Measurements from ENCODE around the gene ITM2B.
"Not testable (repeated sequence)": the region's sequence is repeated elsewhere in the genome, so short reads cannot be mapped to it uniquely, and the experiment has no call there.

ITM2B gene

GRCh38 chr13:48230541-48230940 is 2.5 kb upstream of the ITM2B start:
- no peak for DNase-seq (ENCODE audit: low spot score)

GRCh38 chr13:48231080-48231479 is 1.9 kb upstream of the ITM2B start:
- no peak for DNase-seq (ENCODE audit: low spot score)

DNA sequence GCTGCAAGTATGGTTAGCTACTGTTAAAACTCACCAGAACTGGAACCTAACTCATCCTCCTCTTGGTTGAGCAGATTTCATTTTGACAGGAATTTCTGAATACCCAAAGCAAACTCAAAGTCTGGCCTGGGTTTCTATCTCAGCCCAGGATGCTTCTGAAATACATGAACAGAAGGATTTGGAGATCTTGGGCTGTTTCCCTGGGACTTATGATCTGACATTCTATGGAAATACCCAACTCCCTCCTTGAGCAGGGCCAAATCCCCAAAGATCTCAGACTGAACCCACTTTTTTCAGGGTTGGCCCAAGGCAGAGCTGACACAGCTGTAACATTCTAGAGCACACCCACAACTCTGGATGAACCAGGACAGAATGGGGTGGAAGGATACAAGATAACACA is 1.1 kb upstream of the ITM2B start:
- DNase-seq (ENCODE audit: low spot score): no peak

DNA sequence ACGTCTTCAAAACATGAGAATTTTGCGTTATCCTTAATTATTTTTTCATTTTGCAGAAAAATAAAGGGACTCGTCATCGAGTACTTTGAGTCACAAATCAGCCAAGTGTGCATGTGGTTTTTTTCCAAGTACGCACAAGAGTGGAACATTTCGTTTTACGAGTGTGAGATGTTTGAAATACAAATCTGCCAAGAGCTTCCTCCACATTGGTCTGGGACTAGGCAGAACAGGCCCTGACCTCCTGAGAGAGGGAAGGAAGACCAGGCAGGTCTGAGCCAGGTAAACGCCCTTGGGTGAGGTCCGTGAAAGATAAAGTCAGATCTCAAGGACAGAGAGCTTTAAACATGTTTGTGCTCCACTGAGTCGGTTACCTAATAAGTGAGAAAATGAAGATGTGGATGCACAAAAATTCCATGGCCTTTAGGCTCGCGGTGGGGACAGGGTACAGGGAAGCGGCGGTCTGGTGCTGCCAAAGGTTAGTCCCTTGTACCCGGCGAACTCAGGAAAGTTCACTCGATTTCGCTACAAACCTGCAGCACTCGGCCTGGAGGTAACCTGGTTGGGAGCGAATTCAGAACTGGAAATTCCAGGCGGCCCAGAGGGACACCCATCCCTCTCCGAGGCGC is 473 bp upstream of the ITM2B start:
- DNase-seq (ENCODE audit: low spot score): peak; percentile 5

- no peak for DNase-seq (ENCODE audit: low spot score)
Observed at GRCh38 chr13:48233889-48234488, 983 bp downstream of the ITM2B start.

DNA sequence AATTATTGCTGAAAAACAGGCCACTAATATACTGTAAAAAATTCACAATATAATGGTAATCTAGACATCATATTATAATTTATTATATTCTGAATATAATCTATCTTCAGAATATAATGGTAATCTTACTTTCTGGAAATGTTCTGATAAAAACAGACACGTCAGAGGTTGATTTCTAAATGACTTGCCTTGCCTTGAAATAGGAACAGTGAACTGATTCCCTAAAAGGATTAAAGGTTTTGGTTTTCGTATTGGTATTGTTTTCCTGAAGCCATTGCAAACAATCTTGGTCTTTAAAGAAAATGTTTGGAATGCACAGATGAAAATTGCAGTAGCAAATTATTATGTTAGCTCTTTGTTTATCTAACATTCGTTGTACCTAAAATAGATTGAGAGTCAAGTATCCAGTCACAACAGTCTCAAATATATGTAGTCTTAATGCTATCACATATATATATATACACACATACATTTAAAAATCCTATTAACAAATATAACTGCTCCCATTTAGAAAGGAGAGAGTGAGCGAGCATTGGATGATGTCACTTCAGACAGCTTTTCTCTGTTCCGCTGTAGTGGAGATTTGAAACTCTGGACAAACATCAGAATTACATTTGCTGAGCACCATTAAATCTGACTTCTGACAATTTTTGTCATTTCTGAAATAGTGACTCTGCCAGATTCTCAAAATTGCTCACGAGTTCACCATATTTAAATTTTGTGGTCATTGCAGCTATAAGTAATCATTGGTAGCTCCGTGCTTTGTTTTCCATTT is 1.7 kb downstream of the ITM2B start:
- no peak for DNase-seq (ENCODE audit: low spot score)

- no peak for DNase-seq (ENCODE audit: low spot score)
Observed at GRCh38 chr13:48235341-48236135, 2.5 kb downstream of the ITM2B start.

GRCh38 chr13:48236528-48237353 is 3.7 kb downstream of the ITM2B start:
- DNase-seq (ENCODE audit: low spot score): no peak

- not testable (repeated sequence) for DNase-seq (ENCODE audit: low spot score)
Observed at GRCh38 chr13:48239369-48239768, 6.4 kb downstream of the ITM2B start.

DNA sequence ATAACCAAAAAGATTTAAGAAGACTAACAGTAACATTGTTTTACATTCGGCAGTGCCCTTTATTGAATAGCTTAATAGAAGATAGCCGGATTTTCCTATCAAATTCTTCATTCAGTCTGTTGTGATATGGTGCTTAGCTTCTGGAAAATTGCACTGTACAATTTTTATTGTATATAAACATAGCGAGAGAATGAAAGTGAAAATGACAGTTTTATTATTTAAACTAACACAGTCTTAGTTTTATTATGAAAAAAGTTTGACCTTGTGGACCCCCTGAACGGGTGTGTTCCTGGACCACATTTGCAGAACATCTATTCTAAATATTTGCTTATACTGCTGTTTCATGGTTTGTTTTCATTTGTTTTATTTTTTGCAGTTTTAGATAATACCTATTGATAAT is 8.6 kb downstream of the ITM2B start:
- DNase-seq (ENCODE audit: low spot score): no peak

DNA sequence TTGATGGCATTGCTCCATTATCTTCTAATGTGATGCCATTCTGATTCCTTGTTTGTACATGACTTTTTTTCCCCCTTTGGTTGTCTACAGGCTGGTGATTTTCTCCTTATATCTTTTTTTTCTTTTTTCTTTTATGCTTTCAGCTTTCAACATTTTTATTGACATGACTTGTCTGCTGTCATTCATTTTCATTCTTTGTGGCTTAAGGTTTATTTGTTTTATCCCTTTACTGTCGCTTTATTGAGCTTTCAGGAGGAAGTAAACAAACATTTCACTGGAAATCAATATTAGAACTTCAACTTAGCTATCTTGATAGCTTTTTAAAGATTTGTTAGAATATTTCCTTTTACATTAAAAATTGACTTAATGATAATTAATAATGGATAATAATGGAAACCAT is 9.7 kb downstream of the ITM2B start:
- no peak for DNase-seq (ENCODE audit: low spot score)

DNA sequence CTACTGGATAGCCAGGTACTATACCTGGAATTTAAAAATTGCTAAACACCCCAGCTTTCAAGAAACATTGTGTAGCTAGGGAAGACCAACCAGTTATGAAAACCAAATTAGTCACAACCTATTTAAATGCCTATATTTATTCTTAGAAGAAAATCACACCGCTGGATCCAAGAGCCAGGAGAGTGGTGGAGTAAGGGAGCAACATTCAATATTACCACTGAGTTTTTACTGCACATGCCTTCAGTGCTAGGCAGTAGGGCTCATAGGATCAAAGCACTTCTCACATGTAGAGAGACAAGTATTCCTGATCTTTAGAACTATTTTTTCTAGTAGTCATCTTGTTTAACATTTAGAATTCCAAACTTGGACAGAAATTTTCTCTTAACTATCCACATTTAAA is 11.2 kb downstream of the ITM2B start:
- no peak for DNase-seq (ENCODE audit: low spot score)

- no peak for DNase-seq (ENCODE audit: low spot score)
Observed at GRCh38 chr13:48246102-48246501, 13.1 kb downstream of the ITM2B start.

GRCh38 chr13:48249018-48249417 is 16.0 kb downstream of the ITM2B start:
- no peak for DNase-seq (ENCODE audit: low spot score)

- no peak for DNase-seq (ENCODE audit: low spot score)
Observed at GRCh38 chr13:48251611-48252081, 18.6 kb downstream of the ITM2B start.

DNA sequence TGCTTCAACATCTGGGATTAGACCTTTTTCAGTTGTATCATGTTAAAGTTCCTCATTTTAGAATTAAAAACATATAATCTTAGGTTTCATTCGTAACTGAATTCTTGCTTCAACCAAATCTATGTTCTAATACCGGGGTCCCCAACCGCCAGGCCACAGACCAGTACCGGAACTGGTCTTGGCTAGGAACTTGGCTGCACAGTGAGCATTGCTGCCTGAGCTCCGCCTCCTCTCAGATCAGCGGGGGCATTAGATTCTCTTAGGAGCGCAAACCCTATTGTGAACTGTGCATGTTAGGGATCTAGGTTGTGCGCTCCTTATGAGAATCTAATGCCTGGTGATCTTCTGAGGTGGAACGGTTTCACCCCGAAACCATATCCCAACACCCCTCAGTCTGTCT is 19.2 kb downstream of the ITM2B start:
- no peak for DNase-seq (ENCODE audit: low spot score)

DNA sequence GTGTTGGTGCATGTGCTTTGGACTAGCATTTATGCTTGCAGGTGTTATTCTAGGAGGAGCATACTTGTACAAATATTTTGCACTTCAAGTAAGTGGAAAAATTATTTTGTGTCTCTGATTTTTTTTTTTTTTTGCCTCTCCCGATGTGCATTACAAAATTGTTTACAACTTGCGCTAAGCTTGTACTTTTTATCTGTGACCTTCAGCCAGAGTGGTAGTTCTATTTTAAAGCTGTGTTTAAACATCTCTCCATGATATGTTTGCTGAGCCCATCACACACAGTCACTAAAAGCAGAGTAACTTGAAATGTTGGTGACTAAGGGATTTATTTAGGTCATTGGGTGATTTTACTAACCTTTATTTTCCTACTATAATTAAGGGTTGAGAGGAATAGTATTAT is 20.8 kb downstream of the ITM2B start:
- no peak for DNase-seq (ENCODE audit: low spot score)

GRCh38 chr13:48255090-48255489 is 22.1 kb downstream of the ITM2B start:
- DNase-seq (ENCODE audit: low spot score): no peak

DNA sequence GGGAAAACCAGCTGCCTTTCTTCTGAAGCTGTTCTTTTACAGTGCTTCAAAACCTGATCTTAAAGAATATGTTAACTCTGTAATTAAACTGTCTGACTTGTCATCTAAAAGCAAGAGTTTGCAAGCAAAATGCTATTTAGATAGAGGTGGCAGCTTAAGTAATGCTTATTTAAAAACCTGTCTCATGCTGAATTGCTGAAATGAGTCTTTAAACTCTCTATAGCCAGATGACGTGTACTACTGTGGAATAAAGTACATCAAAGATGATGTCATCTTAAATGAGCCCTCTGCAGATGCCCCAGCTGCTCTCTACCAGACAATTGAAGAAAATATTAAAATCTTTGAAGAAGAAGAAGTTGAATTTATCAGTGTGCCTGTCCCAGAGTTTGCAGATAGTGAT is 22.9 kb downstream of the ITM2B start:
- DNase-seq (ENCODE audit: low spot score): no peak

GRCh38 chr13:48258002-48258401 is 25.0 kb downstream of the ITM2B start:
- DNase-seq (ENCODE audit: low spot score): no peak

GRCh38 chr13:48258430-48258829 is 25.4 kb downstream of the ITM2B start:
- no peak for DNase-seq (ENCODE audit: low spot score)

DNA sequence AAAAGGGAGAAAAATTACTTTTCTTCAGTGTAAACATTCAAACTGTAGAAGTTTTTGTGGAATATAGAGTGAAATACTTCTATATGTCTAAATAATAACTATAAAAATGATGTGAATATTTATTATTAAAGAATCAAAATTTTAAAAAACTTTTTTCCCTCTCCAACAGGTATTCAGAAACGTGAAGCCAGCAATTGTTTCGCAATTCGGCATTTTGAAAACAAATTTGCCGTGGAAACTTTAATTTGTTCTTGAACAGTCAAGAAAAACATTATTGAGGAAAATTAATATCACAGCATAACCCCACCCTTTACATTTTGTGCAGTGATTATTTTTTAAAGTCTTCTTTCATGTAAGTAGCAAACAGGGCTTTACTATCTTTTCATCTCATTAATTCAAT is 28.0 kb downstream of the ITM2B start:
- DNase-seq (ENCODE audit: low spot score): no peak

Measured in germinal center (tissue), 1 donor.